DOHH2 (cell line): ENCODE data around the gene MAP4K5.

Experiments
- H3F3A ChIP-seq: fragments of 200-600 bp; sonication (generic), shearing (Covaris generic); 2 replicates; pipeline ENCODE4 v1.6.0; 2016; ENCODE audit warnings: antibody characterized with exemption, mild to moderate bottlenecking; ENCODE audit not compliant: control insufficient read depth, insufficient read depth
- H3K27ac ChIP-seq: fragments of 200-600 bp; sonication (generic); 2 replicates; pipeline ENCODE4 v1.5.1; 2014; ENCODE audit warnings: low read depth, mild to moderate bottlenecking, low read length, moderate library complexity
- H3K27me3 ChIP-seq: fragments of 200-600 bp; sonication (generic); 2 replicates; pipeline ENCODE4 v1.6.1; 2014; ENCODE audit warnings: mild to moderate bottlenecking, low read length, mixed read lengths; ENCODE audit not compliant: control insufficient read depth
- H3K36me3 ChIP-seq: fragments of 200-600 bp; sonication (generic); 2 replicates; pipeline ENCODE4 v1.6.1; 2014; ENCODE audit warnings: mild to moderate bottlenecking, low read length, moderate library complexity, mixed read lengths; ENCODE audit not compliant: control insufficient read depth
- H3K4me1 ChIP-seq: fragments of 200-600 bp; sonication (generic); 2 replicates; pipeline ENCODE4 v1.6.1; 2014; ENCODE audit warnings: mild to moderate bottlenecking, low read length, mixed read lengths; ENCODE audit not compliant: control insufficient read depth
- H3K4me2 ChIP-seq: fragments of 200-600 bp; sonication (generic); 2 replicates; pipeline ENCODE4 v1.6.0; 2014; ENCODE audit warnings: mild to moderate bottlenecking, low read length, moderate library complexity
- H3K4me3 ChIP-seq: fragments of 200-600 bp; sonication (generic); 2 replicates; pipeline ENCODE4 v1.5.1; 2014; ENCODE audit warnings: mild to moderate bottlenecking, low read length, mixed read lengths
- H3K79me2 ChIP-seq: fragments of 200-600 bp; sonication (generic); 2 replicates; pipeline ENCODE4 v1.6.1; 2014; ENCODE audit warnings: mild to moderate bottlenecking, low read length, mixed read lengths; ENCODE audit not compliant: control insufficient read depth
- H3K9me2 ChIP-seq: fragments of 200-600 bp; sonication (generic); replicated peaks from 2 replicates; pipeline ENCODE4 v1.6.1; 2014; ENCODE audit warnings: mild to moderate bottlenecking, low read length, mixed read lengths; ENCODE audit not compliant: control insufficient read depth
- H3K9me3 ChIP-seq: fragments of 200-600 bp; sonication (generic); 2 replicates; pipeline ENCODE4 v1.6.1; 2014; ENCODE audit warnings: antibody characterized with exemption, low read length, mixed read lengths; ENCODE audit not compliant: control insufficient read depth, insufficient read depth
- H4K20me1 ChIP-seq: fragments of 200-600 bp; sonication (generic); 2 replicates; pipeline ENCODE4 v1.6.0; 2014; ENCODE audit warnings: low read depth, mild to moderate bottlenecking, antibody characterized with exemption, low read length, moderate library complexity; ENCODE audit not compliant: control insufficient read depth, insufficient read depth
- CTCF ChIP-seq: fragments of 200-600 bp; sonication (generic); IDR thresholded peaks from one replicate; pipeline ENCODE4 v1.5.1; 2014; ENCODE audit warnings: antibody characterized with exemption, mild to moderate bottlenecking, low read depth, low read length; ENCODE audit not compliant: poor library complexity, severe bottlenecking
- EZH2phosphoT487 ChIP-seq: fragments of 200-600 bp; sonication (generic); IDR thresholded peaks from 2 replicates; pipeline ENCODE4 v1.6.1; 2017; ENCODE audit warnings: borderline replicate concordance, mild to moderate bottlenecking, antibody characterized with exemption, low read length, moderate library complexity, mixed read lengths

Gene MAP4K5

GRCh38 chr14:50471838-50472465, 60.4 kb downstream of the MAP4K5 start:
- Histone ChIP-seq H3K4me1 (no peaks in the 10 kb centered on the region), H3K79me2 (no peaks in the 10 kb centered on the region), H3K9me2 (no peaks in the 10 kb centered on the region), H3K4me2 (no peak overlapping the region), H3K27ac (no peak overlapping the region), H4K20me1 (no peaks in the 10 kb centered on the region), H3K27me3 (no peaks in the 10 kb centered on the region), H3K4me3 (no peak overlapping the region), H3F3A (no peaks in the 10 kb centered on the region), H3K36me3 (peaks cover 69% of the 10 kb centered on the region), H3K9me3 (0 out of 2 replicates have a peak, but pooled peaks cover 7% of the 10 kb centered on the region)
- no peak for TF ChIP-seq CTCF
- TF ChIP-seq EZH2phosphoT487: no peak

DNA sequence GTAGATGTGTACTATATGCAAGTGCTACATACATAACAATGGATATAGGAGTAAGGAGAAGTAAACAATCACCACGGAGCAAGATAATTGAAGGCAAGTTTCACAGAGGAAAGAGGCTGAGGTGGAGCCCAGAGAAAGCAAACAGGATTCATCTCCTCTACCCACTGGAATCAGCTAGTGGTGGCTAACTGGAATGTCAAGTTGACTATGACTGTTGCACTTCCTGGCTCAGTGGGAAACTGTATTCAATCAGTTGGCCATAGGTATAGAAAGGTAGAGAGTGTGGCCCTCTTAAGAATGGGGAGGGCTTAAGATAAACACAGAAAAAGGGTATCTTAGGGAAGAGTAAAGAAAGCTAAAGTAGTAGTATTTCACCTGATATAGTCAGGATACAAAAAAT, 62.4 kb downstream of the MAP4K5 start:
- H3K9me3 ChIP-seq: 0 out of 2 replicates have a peak, but pooled peaks cover 7% of the 10 kb centered on the region
- peaks cover 66% of the 10 kb centered on the region for H3K36me3 ChIP-seq
- no peak overlapping the region for H3K4me3 ChIP-seq
- H3K4me2 ChIP-seq: no peak overlapping the region
- no peaks in the 10 kb centered on the region for H3K9me2 ChIP-seq
- no peaks in the 10 kb centered on the region for H3K79me2 ChIP-seq
- H4K20me1 ChIP-seq: no peaks in the 10 kb centered on the region
- H3K4me1 ChIP-seq: no peaks in the 10 kb centered on the region
- H3K27ac ChIP-seq: no peak overlapping the region
- no peak for TF ChIP-seq CTCF
- no peak for TF ChIP-seq EZH2phosphoT487
- no peaks in the 10 kb centered on the region for H3K27me3 ChIP-seq
- no peaks in the 10 kb centered on the region for H3F3A ChIP-seq

GRCh38 chr14:50462111-50462510, 70.3 kb downstream of the MAP4K5 start:
- H3F3A ChIP-seq: no peaks in the 10 kb centered on the region
- no peak overlapping the region for H3K4me2 ChIP-seq
- H3K36me3 ChIP-seq: peaks cover 26% of the 10 kb centered on the region
- no peak overlapping the region for H3K4me3 ChIP-seq
- H3K27ac ChIP-seq: no peak overlapping the region
- H3K9me3 ChIP-seq: no peaks in the 10 kb centered on the region
- H3K27me3 ChIP-seq: no peaks in the 10 kb centered on the region
- H3K79me2 ChIP-seq: no peaks in the 10 kb centered on the region
- no peaks in the 10 kb centered on the region for H3K4me1 ChIP-seq
- no peaks in the 10 kb centered on the region for H3K9me2 ChIP-seq
- no peaks in the 10 kb centered on the region for H4K20me1 ChIP-seq
- TF ChIP-seq CTCF (no peak), EZH2phosphoT487 (no peak)
